Epithelial cell of prostate (primary cell): Measurements from ENCODE around the gene RALGAPA1.
"Not testable (repeated sequence)": the region's sequence is repeated elsewhere in the genome, so short reads cannot be mapped to it uniquely, and the experiment has no call there.

Experiments used
- DNase-seq: peaks from one replicate; pipeline ENCODE4 v3.0.0-alpha.2; 2011; ENCODE audit warnings: low read depth, low spot score
- H3K27ac ChIP-seq: fragments of 450-650 bp; 2 replicates; pipeline ENCODE4 v1.5.1; 2017; ENCODE audit warnings: mild to moderate bottlenecking

The RALGAPA1 gene

GRCh38 chr14:35776085-35776484 lies 33.0 kb downstream of the RALGAPA1 start:
- DNase-seq, H3K27ac ChIP-seq: not testable (repeated sequence)

GRCh38 chr14:35766700-35767082 lies 42.4 kb downstream of the RALGAPA1 start:
- no peak for DNase-seq
- no peak overlapping the region for H3K27ac ChIP-seq

- DNase-seq = no peak
- H3K27ac ChIP-seq = no peak overlapping the region
These were observed 42.9 kb downstream of the RALGAPA1 start for GRCh38 chr14:35766036-35766699.

- DNase-seq = no peak
- no peak overlapping the region for H3K27ac ChIP-seq
These were observed 47.2 kb downstream of the RALGAPA1 start for GRCh38 chr14:35761922-35762321.

GRCh38 chr14:35760143-35760542 lies 49.0 kb downstream of the RALGAPA1 start:
- no peak overlapping the region for H3K27ac ChIP-seq
- DNase-seq = no peak

GRCh38 chr14:35758523-35759129 lies 50.5 kb downstream of the RALGAPA1 start:
- H3K27ac ChIP-seq = no peak overlapping the region
- DNase-seq = no peak

- no peak overlapping the region for H3K27ac ChIP-seq
- no peak for DNase-seq
These were observed 54.4 kb downstream of the RALGAPA1 start for GRCh38 chr14:35754671-35755070.

GRCh38 chr14:35752380-35752779 lies 56.7 kb downstream of the RALGAPA1 start:
- H3K27ac ChIP-seq = no peak overlapping the region
- DNase-seq = no peak

GRCh38 chr14:35750202-35750904 lies 58.7 kb downstream of the RALGAPA1 start:
- no peak for DNase-seq
- H3K27ac ChIP-seq = no peak overlapping the region

GRCh38 chr14:35747379-35747778 lies 61.7 kb downstream of the RALGAPA1 start:
- DNase-seq = peak; percentile 3
- H3K27ac ChIP-seq = no peak overlapping the region

- DNase-seq = no peak
- H3K27ac ChIP-seq = no peak overlapping the region
These were observed 66.7 kb downstream of the RALGAPA1 start for GRCh38 chr14:35742442-35742841.

- no peak for DNase-seq
- no peak overlapping the region for H3K27ac ChIP-seq
These were observed 67.1 kb downstream of the RALGAPA1 start for GRCh38 chr14:35742032-35742371.

- H3K27ac ChIP-seq = no peak overlapping the region
- no peak for DNase-seq
These were observed 67.6 kb downstream of the RALGAPA1 start for GRCh38 chr14:35741345-35742031.

- no peak for DNase-seq
- no peak overlapping the region for H3K27ac ChIP-seq
These were observed 68.9 kb downstream of the RALGAPA1 start for GRCh38 chr14:35740215-35740614.

- not testable (repeated sequence) for H3K27ac ChIP-seq, DNase-seq
These were observed 73.9 kb downstream of the RALGAPA1 start for GRCh38 chr14:35735163-35735562.

- DNase-seq, H3K27ac ChIP-seq: not testable (repeated sequence)
These were observed 75.6 kb downstream of the RALGAPA1 start for GRCh38 chr14:35733510-35733909.

GRCh38 chr14:35730871-35731270 lies 78.2 kb downstream of the RALGAPA1 start:
- no peak overlapping the region for H3K27ac ChIP-seq
- DNase-seq = no peak

- no peak overlapping the region for H3K27ac ChIP-seq
- no peak for DNase-seq
These were observed 81.3 kb downstream of the RALGAPA1 start for GRCh38 chr14:35727764-35728163.

- no peak overlapping the region for H3K27ac ChIP-seq
- DNase-seq = no peak
These were observed 83.2 kb downstream of the RALGAPA1 start for GRCh38 chr14:35725930-35726329.

- DNase-seq = no peak
These were observed 94.0 kb downstream of the RALGAPA1 start for GRCh38 chr14:35715079-35715478.

GRCh38 chr14:35712466-35712865 lies 96.6 kb downstream of the RALGAPA1 start:
- no peak overlapping the region for H3K27ac ChIP-seq
- no peak for DNase-seq

More at GRCh38 chr14:35715079-35715478, 94.0 kb downstream of the RALGAPA1 start:
- H3K27ac ChIP-seq = no peak overlapping the region
